Renal cortex interstitium (tissue), 11 donors: ENCODE measurements around the gene ZBTB18. TPM values are rescaled to one million over a fixed set of nuclear protein-coding genes. Genes with fewer than 3 reads are reported as not detected.
"Not testable (repeated sequence)": the region's sequence is repeated elsewhere in the genome, so short reads cannot be mapped to it uniquely, and the experiment has no call there.

Experiments
- DNase-seq, 11 donors: peaks; one replicate each; pipeline ENCODE4 v3.0.0-alpha.2; 2013; ENCODE audit warnings: low read depth in 9 of 11, low spot score in 4 of 11; ENCODE audit errors: extremely low read depth in 1 of 11
- polyA plus RNA-seq, 3 donors: library from polyadenylated mRNA; unstranded; fragments of 120-200 nt; gene quantifications; one replicate each; pipeline ENCODE4 v1.2.1, GENCODE V29; 2013; ENCODE audit not compliant: insufficient read length in 3 of 3

The ZBTB18 gene
- polyA plus RNA-seq, 3 donors = 22.3 to 26.9 (median 24.9) TPM

DNA sequence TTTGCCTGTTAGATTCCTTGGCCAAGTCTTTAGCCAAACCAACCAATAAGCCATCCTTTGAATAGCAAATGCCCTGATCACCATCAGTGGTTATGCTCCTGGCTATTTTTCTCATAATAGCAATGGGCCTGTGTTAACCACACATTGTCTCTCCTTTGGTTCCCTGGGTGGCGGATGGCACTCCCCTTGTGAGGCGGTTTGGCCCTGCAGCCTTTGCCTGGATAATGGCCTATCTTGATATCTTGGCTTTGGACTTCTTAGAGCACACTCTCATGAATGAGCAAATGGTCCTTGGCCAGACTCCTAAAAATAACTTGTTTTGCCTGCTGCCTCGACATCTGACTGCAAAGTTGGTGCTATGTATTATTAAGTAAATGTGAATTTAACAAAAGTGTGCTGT lies 22.4 kb upstream of the ZBTB18 start:
- DNase-seq = no peak

- no peak for DNase-seq
These were observed 22.0 kb upstream of the ZBTB18 start for GRCh38 chr1:244029124-244029523.

DNA sequence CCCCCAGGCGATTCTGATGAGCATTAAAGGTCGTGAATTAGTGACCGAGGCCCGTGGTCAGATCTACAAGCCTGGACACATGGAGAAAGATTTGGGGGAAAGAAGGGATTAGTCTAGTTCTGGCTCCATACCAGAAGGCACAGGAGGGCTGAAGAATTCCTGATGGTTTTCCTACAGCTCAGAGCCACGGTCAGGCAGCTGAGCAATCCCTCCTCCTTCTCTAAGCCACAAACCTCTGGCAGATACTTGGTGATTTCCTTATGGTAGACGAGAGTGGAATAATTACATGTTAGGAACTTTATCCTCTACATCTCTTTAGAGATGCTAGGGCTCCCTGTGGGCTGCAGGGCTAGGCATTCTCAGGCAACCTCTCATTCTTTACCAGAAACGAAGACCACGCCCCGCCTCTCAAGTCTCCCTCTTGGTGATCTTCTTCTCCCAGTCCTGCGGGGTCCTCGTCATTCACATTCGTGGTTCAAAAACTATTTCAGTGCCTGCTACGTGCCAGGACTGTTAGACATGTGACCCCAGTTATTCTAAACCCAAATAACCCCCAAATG lies 20.5 kb upstream of the ZBTB18 start:
- DNase-seq = no peak

DNA sequence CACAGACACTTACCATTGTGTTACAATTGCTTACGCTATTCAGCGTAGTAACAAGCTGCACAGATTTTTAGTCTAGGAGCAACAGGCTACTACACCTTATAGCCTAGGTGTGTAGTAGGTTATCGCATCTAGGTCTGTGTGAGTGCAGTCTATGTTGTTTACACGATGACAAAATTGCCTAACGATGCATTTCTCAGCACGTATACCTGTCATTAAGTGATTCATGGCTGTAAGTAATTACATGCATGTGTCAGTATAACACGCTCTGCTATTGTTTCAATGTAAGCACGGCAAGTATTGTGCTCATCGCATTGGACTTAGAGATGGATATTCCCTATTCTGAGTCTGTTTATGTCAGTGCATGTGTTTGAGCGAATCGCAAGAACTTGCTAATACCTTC lies 15.7 kb upstream of the ZBTB18 start:
- DNase-seq = no peak

DNA sequence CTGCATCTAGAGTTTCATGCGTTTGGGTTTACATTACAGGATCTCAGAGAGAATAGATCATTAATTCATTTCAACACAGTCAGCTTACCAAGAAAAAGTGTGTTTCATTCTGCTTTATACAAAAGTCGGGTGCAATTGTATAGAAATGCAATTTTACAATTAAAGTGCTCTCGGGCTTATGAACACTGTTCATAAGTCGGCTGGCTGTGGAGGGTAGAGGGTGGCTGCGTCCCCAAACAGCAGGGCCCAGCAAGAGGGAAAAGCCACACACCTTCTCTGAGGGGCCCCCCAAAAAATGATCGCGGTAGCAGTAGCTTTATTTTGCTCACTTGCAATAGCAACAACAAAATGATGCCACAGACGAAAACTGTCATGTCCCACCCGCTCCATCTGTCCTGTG lies 13.8 kb upstream of the ZBTB18 start:
- no peak for DNase-seq

DNA sequence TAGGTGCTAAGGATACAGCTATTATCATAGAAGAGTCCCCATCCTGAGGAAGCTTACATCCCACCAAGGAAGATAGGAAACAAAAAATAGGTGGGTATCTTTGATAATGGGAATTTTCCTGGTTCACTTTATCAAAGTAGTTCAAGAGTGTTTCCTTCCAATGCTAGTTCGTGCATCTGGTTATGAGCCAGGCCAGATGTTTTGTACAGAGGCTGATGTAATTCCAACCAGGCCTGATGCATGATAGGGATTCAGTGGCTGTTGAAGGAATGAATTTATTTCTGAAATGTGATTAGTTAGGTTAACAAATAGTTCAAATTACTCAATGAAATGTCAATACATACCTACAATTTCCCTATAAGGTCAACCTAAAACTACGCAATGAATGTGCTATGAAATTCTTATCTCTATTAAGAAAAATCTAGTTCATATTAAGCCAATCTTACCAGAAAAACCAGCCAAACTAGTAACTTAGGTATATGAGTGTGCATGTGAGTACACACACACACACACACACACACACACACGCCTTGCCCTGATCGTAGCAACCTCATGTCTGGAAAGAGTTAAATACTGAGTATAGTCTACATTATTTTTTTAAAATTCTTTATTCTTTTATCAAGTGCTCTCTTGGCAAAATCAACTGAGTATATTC lies 9.5 kb upstream of the ZBTB18 start:
- DNase-seq = no peak

- DNase-seq = no peak
These were observed 8.8 kb upstream of the ZBTB18 start for GRCh38 chr1:244042293-244042692.

DNA sequence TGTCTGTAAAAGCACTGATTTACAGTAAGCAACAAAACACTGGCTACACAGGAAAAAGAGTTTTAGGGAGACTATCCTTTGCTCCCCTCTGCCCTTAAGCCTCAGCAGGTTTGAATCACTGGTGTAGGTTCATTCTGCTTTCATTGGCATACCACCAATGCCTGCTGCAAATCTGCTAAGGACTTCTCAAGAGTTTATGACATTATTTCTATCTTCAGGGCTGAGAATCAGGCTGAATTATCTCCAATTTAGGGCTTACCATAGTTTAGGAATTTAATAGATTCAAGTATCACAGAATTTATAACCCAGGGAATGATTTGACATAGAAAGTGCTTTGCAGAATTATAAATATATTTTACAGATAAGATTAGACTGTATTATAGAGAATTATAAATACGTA lies 6.7 kb upstream of the ZBTB18 start:
- DNase-seq = no peak

DNA sequence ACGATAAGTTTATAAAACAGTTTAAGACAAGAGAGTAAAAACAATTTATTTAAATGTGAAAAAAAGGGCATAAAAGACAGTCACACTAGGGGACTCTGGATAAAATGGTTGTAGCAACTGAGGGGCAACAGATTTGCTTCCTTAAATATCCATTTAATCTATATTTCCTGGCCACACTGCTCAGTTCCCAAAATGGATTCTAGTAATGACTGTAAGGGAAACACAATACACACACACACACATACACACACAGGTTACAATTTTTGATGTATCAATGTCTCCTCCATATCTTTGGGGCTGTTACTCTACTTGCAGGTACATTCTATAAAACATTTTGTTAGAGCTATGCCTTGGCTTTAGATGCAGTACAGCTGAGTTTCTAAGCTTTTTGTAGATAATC lies 4.8 kb upstream of the ZBTB18 start:
- DNase-seq = not testable (repeated sequence)

- peak in 1 of 11 donors; percentile 49 for DNase-seq
These were observed 4.0 kb upstream of the ZBTB18 start for GRCh38 chr1:244046907-244047611.

GRCh38 chr1:244047621-244048255 lies 3.3 kb upstream of the ZBTB18 start:
- peak in 8 of 11 donors; percentile 29 to 67 (median 58) for DNase-seq

DNA sequence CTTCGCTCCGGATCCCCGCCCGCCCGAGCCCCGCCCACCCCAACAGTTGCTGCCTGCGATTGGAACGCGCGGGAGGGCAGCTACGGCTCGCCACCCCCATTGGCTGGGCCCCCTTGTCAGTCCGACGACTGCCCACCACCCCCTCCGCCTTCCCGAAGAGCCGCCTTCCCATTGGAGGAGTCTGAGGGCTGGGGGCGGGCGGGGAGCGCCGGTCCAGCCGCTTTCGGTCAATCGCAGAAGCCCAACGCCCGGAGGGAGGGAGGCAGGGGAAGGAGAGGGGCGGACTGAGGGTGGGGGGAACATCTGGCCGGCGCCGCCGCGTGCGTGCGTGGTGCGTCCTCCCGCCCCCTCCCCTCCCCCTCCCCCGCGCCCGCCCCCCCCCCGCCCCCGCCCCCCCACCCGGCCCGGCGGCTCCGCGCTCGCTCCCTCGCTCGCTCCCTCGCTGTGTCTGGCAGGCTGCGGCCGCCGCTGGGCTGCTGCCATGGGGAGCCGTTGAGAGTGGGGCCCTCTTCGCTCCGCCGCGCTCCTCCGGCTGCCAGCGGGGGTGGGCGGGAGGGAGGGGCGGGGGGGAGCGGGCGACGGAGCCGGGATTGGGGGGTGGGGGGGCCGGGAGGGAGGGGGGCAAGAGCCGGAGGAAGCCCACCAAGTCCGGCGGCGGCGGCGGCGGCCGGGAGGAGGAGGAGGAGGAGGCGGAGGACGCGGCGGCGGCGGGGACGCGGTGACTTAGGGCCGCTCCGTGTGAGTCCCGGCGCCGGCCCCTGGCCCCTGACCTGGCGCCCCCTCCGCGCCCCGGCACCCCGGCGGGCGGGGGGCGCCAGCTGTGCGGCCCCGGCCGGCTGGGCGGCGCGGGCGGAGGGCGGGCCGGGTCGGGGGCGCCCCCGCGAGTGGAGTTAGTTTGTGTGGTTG lies 2.6 kb upstream of the ZBTB18 start:
- peak; percentile 90 to 98 (median 97) for DNase-seq

GRCh38 chr1:244049162-244050013 lies 1.7 kb upstream of the ZBTB18 start:
- DNase-seq = peak in 3 of 11 donors; percentile 28 to 40 (median 36)

DNA sequence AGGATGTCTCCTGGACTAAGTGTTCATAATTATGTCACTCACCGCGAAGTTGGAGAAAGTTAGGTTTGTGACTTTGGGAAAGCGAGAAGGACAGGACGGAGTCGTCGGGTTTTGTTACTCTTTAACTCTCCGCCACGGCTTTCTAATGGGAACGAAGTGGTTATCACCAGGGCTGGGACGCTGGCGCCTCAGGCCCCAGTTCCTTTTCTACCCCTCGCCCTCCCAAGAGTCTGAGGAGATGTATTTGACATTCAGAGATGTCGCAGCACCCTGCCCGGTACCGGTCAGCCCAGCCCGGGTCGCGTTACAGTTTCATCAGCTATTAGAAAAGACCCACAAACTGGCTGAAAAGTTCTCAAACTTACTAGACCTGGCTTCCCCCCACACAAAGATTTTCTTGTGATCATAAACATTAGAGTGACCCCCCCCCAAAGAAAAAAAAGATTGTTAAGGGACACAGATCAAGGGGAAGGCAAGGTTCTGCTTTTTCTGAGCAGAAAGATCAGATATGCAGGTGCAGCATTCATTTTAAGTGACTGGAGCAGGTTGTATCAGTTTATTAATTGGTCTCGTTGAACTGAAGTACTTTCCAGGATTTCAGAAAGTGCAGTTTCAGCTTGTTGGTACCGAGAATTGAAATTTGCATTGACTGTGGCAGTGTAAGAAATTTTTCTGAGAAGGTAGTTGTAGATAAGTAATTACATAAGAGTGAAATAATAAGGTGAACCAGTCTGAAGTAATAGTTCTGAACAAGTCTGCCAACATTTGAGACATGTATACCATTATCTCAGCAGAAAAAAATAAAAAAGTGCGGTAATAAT lies 859 bp upstream of the ZBTB18 start:
- no peak for DNase-seq

DNA sequence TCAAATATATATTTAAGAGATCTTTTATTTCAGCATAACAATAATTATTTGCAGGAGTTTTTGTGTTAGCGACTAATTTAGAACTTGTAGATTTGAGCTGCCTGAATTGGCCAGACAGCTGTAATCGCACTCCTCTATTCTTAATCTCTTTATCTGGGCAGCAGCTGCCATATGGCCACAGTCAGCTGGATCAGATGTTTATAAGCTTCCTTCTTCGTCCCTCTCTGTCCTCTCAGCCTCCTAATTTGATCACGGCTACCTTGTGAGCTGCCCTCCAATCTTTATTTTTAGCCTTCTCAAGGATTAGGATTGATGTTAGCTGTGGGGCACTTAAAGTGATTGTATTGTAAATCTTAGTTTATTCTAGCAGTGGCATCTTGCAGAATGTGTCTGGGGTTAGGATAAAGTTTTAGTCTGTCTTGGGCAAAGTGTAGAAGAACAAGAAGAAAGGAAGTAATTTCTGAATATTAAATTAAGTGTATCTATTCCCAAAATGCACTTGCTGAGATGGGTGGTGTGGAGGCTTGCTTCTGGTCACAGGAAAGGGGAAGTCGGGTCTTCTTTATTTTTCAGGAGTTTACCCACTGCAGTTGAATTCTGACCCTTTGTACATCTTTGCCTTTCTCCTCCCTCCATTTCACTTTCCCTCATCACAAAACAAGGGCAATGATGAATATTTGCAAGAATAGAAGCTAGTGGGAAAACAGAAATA lies 1.1 kb downstream of the ZBTB18 start:
- no peak for DNase-seq

DNA sequence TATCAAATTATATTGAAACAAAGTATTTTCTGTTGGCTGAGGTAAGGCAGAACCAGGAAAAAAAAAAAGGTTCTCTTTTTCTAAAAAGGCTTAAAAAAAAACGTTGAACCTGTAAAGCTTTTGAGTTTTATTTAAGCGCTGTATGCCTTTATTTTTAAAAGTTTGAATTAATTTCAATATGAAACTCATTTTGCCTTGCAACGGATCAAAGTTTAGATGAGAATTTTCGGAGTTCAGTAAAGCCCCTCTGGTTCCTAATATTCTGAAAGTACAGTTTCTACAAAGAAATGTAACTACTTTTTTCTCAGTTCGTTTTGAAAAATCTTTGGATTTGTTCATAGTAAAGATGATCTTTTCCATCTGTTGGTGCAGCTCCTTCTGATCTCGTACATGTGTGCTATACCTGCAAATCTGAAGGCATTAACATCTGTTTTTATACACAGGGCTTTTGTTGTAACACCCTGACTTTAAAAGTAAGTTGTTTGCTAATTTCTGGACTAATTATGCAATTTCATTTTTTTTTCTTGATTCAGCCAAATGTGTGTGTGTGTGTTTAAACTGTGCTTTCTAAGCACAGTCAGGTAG lies 1.7 kb downstream of the ZBTB18 start:
- no peak for DNase-seq
